HG02759 (cell line): ENCODE results near the gene GPR139.

Experiments
- ATAC-seq: cut with Tn5 transposase; IDR thresholded peaks from one replicate; pipeline ENCODE4 v1.9.1; 2021; ENCODE audit warnings: mild to moderate bottlenecking, moderate library complexity; ENCODE audit not compliant: unreplicated experiment

GPR139 gene

GRCh38 chr16:20056436-20056835 is 17.3 kb downstream of the GPR139 start:
- no peak for ATAC-seq

- no peak for ATAC-seq
These were observed 20.4 kb downstream of the GPR139 start for GRCh38 chr16:20053336-20053735.

- ATAC-seq, result no peak
These were observed 22.1 kb downstream of the GPR139 start for GRCh38 chr16:20051611-20052010.

- no peak for ATAC-seq
These were observed 22.5 kb downstream of the GPR139 start for GRCh38 chr16:20051147-20051546.

- no peak for ATAC-seq
These were observed 23.9 kb downstream of the GPR139 start for GRCh38 chr16:20049831-20050230.

GRCh38 chr16:20045886-20046285 is 27.8 kb downstream of the GPR139 start:
- no peak for ATAC-seq

- no peak for ATAC-seq
These were observed 30.8 kb downstream of the GPR139 start for GRCh38 chr16:20042848-20043247.

- no peak for ATAC-seq
These were observed 31.6 kb downstream of the GPR139 start for GRCh38 chr16:20041924-20042596.

- no peak for ATAC-seq
These were observed 33.7 kb downstream of the GPR139 start for GRCh38 chr16:20040011-20040410.

GRCh38 chr16:20029611-20030010 is 44.1 kb downstream of the GPR139 start:
- ATAC-seq, result no peak

- ATAC-seq, result no peak
These were observed 47.2 kb downstream of the GPR139 start for GRCh38 chr16:20026361-20027072.

- ATAC-seq, result no peak
These were observed 50.5 kb downstream of the GPR139 start for GRCh38 chr16:20023190-20023589.

GRCh38 chr16:20020976-20021375 is 52.7 kb downstream of the GPR139 start:
- ATAC-seq, result no peak

- no peak for ATAC-seq
These were observed 53.6 kb downstream of the GPR139 start for GRCh38 chr16:20020083-20020482.

- no peak for ATAC-seq
These were observed 57.5 kb downstream of the GPR139 start for GRCh38 chr16:20016234-20016633.

GRCh38 chr16:20004931-20005330 is 68.8 kb downstream of the GPR139 start:
- no peak for ATAC-seq

GRCh38 chr16:20002936-20003335 is 70.8 kb downstream of the GPR139 start:
- ATAC-seq, result no peak

- no peak for ATAC-seq
These were observed 71.6 kb downstream of the GPR139 start for GRCh38 chr16:20001856-20002707.

GRCh38 chr16:19997734-19998133 is 76.0 kb downstream of the GPR139 start:
- ATAC-seq, result no peak

- no peak for ATAC-seq
These were observed 76.4 kb downstream of the GPR139 start for GRCh38 chr16:19997264-19997663.

GRCh38 chr16:19994466-19995170 is 79.1 kb downstream of the GPR139 start:
- no peak for ATAC-seq
